ENCODE measurements around the gene VSX1.
A peak's percentile ranks its signal among the peaks of the same experiment; 100 is the strongest.

- TF ChIP-seq CTCF (IDR thresholded peaks at IDR 0.05) (no peak), POLR2A (IDR thresholded peaks at IDR 0.05) (no peak), POLR2AphosphoS5 (IDR thresholded peaks at IDR 0.05) (peak in 3 of 4 donors; percentile 7 to 56 (median 23))
Measured at GRCh38 chr20:25052255-25053194, 29.4 kb downstream of the VSX1 start.

All from sigmoid colon (tissue), 4 donors.